SU-DHL-6 (cell line): ENCODE measurements around the gene MINDY3.

ENCODE experiments used
- CTCF ChIP-seq: fragments of 200-600 bp; sonication (generic); IDR thresholded peaks from one replicate; pipeline ENCODE4 v1.5.1; 2017; ENCODE audit warnings: antibody characterized with exemption, mild to moderate bottlenecking, low read length, moderate library complexity; ENCODE audit not compliant: insufficient read depth, poor library complexity, severe bottlenecking
- EZH2phosphoT487 ChIP-seq: fragments of 200-600 bp; sonication (generic), shearing (Covaris generic); conservative IDR thresholded peaks from 2 replicates; pipeline ENCODE4 v1.6.1; 2018; ENCODE audit warnings: mild to moderate bottlenecking, antibody characterized with exemption, low read length, moderate library complexity, mixed read lengths

DNA sequence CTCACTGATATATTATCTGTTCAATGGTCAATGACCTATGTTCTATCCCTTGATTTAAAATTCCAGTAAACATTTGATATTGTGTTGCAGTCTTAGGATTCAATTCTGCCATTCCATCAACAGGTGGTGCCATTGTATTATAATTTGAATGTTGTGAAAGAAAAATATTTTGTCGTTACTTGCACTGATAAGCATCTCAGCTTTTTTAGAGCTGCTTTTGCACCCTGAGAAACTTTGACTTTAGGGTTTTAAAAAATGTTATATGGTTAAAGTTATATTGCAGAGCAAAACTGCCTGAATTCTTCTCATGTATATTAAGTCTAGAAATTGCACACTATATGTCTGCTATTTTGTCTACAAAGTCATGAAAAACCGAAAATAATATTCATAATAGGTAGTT is 18.8 kb upstream of the MINDY3 start:
- TF ChIP-seq CTCF (peak; percentile 26), EZH2phosphoT487 (no peak)
